A673 (cell line): ENCODE measurements around the gene CERS5. TPM values are rescaled to one million over a fixed set of nuclear protein-coding genes. Genes with fewer than 3 reads are reported as not detected.

Experiments
- BruUV-seq: library from RNA; stranded (reverse); fragments of 400-500 nt; replicated peaks from 2 replicates; lab custom pipeline; 2021; lab: Mats Ljungman, UMichigan
- CTCF ChIA-PET: fragments of 300-600 bp; sonication (Branson Sonifier 250); formaldehyde crosslinking; loops from one replicate; lab custom pipeline; 2022; ENCODE audit warnings: antibody characterized with exemption; lab: Charles Lee
- POLR2A ChIA-PET: fragments of 300-600 bp; sonication (Branson Sonifier 250); formaldehyde crosslinking; loops from one replicate; lab custom pipeline; 2022; ENCODE audit warnings: antibody characterized with exemption; ENCODE audit not compliant: low non-redundant PET; lab: Charles Lee
- DNase-seq: peaks from one replicate; pipeline ENCODE4 v3.0.0-alpha.2; 2015; ENCODE audit warnings: low spot score
- H3K27ac ChIP-seq: fragments of 200-600 bp; sonication (generic); 2 replicates; pipeline ENCODE4 v1.5.1; 2016; ENCODE audit warnings: mixed run types, low read depth, mild to moderate bottlenecking, mixed read lengths, antibody characterized with exemption, low read length; ENCODE audit not compliant: poor library complexity, severe bottlenecking
- H3K27me3 ChIP-seq: fragments of 200-600 bp; sonication (generic); replicated peaks from 2 replicates; pipeline ENCODE4 v1.6.1; 2017; ENCODE audit warnings: mixed run types, low read depth, mild to moderate bottlenecking, mixed read lengths, antibody characterized with exemption, low read length; ENCODE audit not compliant: insufficient read depth, poor library complexity
- H3K36me3 ChIP-seq: fragments of 200-600 bp; sonication (generic); 2 replicates; pipeline ENCODE4 v1.6.1; 2016; ENCODE audit warnings: mixed run types, mild to moderate bottlenecking, mixed read lengths, antibody characterized with exemption, low read length; ENCODE audit not compliant: insufficient read depth, poor library complexity, severe bottlenecking
- H3K4me1 ChIP-seq: fragments of 200-600 bp; sonication (generic); 2 replicates; pipeline ENCODE4 v1.6.1; 2017; ENCODE audit warnings: mixed run types, mild to moderate bottlenecking, mixed read lengths, antibody characterized with exemption, low read length; ENCODE audit not compliant: insufficient read depth, poor library complexity, severe bottlenecking
- H3K4me3 ChIP-seq: fragments of 200-600 bp; sonication (generic); 2 replicates; pipeline ENCODE4 v1.5.1; 2016; ENCODE audit warnings: low read depth, mixed run types, mild to moderate bottlenecking, mixed read lengths, low read length; ENCODE audit not compliant: poor library complexity, severe bottlenecking
- H3K9me3 ChIP-seq: fragments of 200-600 bp; sonication (generic); 2 replicates; pipeline ENCODE4 v1.6.1; 2016; ENCODE audit warnings: mixed run types, low read depth, mild to moderate bottlenecking, mixed read lengths, antibody characterized with exemption, low read length; ENCODE audit not compliant: poor library complexity, severe bottlenecking
- EZH2 ChIP-seq: fragments of 200-600 bp; sonication (generic); IDR thresholded peaks from 2 replicates; pipeline ENCODE4 v1.6.1; 2017; ENCODE audit warnings: borderline replicate concordance, low read depth, mild to moderate bottlenecking, mixed read lengths, antibody characterized with exemption, low read length; ENCODE audit not compliant: poor library complexity, severe bottlenecking
- intact Hi-C: fragments of 100-400 bp; cut with micrococcal nuclease; formaldehyde crosslinking; loops from one replicate; pipeline ENCODE4 v1.10.0; 2022; ENCODE audit not compliant: unreplicated experiment
- total RNA-seq: library from RNA; stranded (reverse); gene quantifications from 2 replicates; pipeline ENCODE4 v1.2.3, GENCODE V29; 2021
- TF ChIP-seq, protein P1 (sequence below): fragments of 300-800, 200-600 bp; sonication (generic); conservative IDR thresholded peaks from 2 replicates; pipeline ENCODE4 v1.5.1; 2017; ENCODE audit warnings: low read depth, mild to moderate bottlenecking, antibody characterized with exemption, low read length, moderate library complexity, mixed read lengths

The CERS5 gene
- total RNA-seq, 1 experiment from 2014 or later = 57.0 TPM

- H3K4me3 ChIP-seq = no peak overlapping the region
- H3K27me3 ChIP-seq = no peaks in the 10 kb centered on the region
- no peaks in the 10 kb centered on the region for H3K4me1 ChIP-seq
- H3K9me3 ChIP-seq = no peaks in the 10 kb centered on the region
- CTCF ChIA-PET = no interaction called here
- H3K27ac ChIP-seq = no peak overlapping the region
- TF ChIP-seq, protein P1, sequence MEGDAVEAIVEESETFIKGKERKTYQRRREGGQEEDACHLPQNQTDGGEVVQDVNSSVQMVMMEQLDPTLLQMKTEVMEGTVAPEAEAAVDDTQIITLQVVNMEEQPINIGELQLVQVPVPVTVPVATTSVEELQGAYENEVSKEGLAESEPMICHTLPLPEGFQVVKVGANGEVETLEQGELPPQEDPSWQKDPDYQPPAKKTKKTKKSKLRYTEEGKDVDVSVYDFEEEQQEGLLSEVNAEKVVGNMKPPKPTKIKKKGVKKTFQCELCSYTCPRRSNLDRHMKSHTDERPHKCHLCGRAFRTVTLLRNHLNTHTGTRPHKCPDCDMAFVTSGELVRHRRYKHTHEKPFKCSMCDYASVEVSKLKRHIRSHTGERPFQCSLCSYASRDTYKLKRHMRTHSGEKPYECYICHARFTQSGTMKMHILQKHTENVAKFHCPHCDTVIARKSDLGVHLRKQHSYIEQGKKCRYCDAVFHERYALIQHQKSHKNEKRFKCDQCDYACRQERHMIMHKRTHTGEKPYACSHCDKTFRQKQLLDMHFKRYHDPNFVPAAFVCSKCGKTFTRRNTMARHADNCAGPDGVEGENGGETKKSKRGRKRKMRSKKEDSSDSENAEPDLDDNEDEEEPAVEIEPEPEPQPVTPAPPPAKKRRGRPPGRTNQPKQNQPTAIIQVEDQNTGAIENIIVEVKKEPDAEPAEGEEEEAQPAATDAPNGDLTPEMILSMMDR = no peak
- intact Hi-C loops = no loop called here
- no peak for DNase-seq
- no TSS peak for BruUV-seq
- H3K36me3 ChIP-seq = peaks cover 22% of the 10 kb centered on the region
- POLR2A ChIA-PET = no interaction called here
Measured at GRCh38 chr12:50142993-50143392, 24.2 kb downstream of the CERS5 start.

- Histone ChIP-seq H3K9me3 (no peaks in the 10 kb centered on the region), H3K36me3 (peaks cover 39% of the 10 kb centered on the region), H3K4me1 (no peaks in the 10 kb centered on the region), H3K4me3 (no peak overlapping the region), H3K27ac (no peak overlapping the region), H3K27me3 (no peaks in the 10 kb centered on the region)
- TF ChIP-seq EZH2 = no peak
- TF ChIP-seq, protein P1 = peak; percentile 74
- POLR2A ChIA-PET = no interaction called here
- intact Hi-C loops = loop anchor here (1.0 to 5.0 kb wide), 2 partner anchors 45 to 182 kb away; no protein-coding TSS in a partner anchor
- no TSS peak for BruUV-seq
- peak; percentile 61 for DNase-seq
- CTCF ChIA-PET = interaction anchor here (0.6 to 2.6 kb wide), 3 partner anchors 14 to 182 kb away, joined by 5 to 23 read pairs (median 5); no protein-coding TSS in a partner anchor
Measured at GRCh38 chr12:50132505-50133135, 34.5 kb downstream of the CERS5 start.

- BruUV-seq = no TSS peak
- Histone ChIP-seq H3K27me3 (no peaks in the 10 kb centered on the region), H3K27ac (no peak overlapping the region), H3K36me3 (peaks cover 28% of the 10 kb centered on the region), H3K9me3 (no peaks in the 10 kb centered on the region), H3K4me1 (no peaks in the 10 kb centered on the region), H3K4me3 (no peak overlapping the region)
- DNase-seq = no peak
- intact Hi-C loops = no loop called here
- CTCF ChIA-PET = interaction anchor here (1.0 kb wide), 1 partner anchor 44 kb away, joined by 3 read pairs; the partner anchor contains the start of gene SMARCD1
- POLR2A ChIA-PET = no interaction called here
- TF ChIP-seq, protein P1 = no peak
- no peak for TF ChIP-seq EZH2
Measured at GRCh38 chr12:50129290-50129689, 37.9 kb downstream of the CERS5 start.
